GM23338 (cell line): ENCODE results near the gene ZNF23. TPM values are rescaled to one million over a fixed set of nuclear protein-coding genes. Genes with fewer than 3 reads are reported as not detected.

Source experiments
- ATAC-seq: fragments of 200-7000 bp; cut with Tn5 transposase; 3 replicates; pipeline ENCODE4 v1.9.1; 2020
- DNase-seq: peaks from one replicate; pipeline ENCODE4 v3.0.0-alpha.2; 2015; ENCODE audit warnings: low spot score
- H2AFZ ChIP-seq: fragments of 200-600 bp; sonication (generic); 2 replicates; pipeline ENCODE4 v1.8.0; 2016; ENCODE audit warnings: antibody characterized with exemption, mild to moderate bottlenecking, moderate library complexity
- H3F3A ChIP-seq: fragments of 200-600 bp; sonication (generic); replicated peaks from 2 replicates; pipeline ENCODE4 v1.8.0; 2017; ENCODE audit warnings: antibody characterized with exemption, mixed run types, low read depth
- H3K27ac ChIP-seq: fragments of 200-600 bp; sonication (generic); 2 replicates; pipeline ENCODE4 v1.6.1; 2016; ENCODE audit warnings: low read depth
- H3K27me3 ChIP-seq: fragments of 200-600 bp; sonication (generic); 2 replicates; pipeline ENCODE4 v1.8.0; 2016; ENCODE audit warnings: mild to moderate bottlenecking, mixed run types, moderate library complexity; ENCODE audit not compliant: insufficient read depth
- H3K36me3 ChIP-seq: fragments of 200-600 bp; sonication (generic); 2 replicates; pipeline ENCODE4 v1.8.0; 2016; ENCODE audit warnings: mild to moderate bottlenecking; ENCODE audit not compliant: insufficient read depth
- H3K4me1 ChIP-seq: fragments of 200-600 bp; sonication (generic); 2 replicates; pipeline ENCODE4 v1.8.0; 2016; ENCODE audit warnings: mild to moderate bottlenecking, moderate library complexity; ENCODE audit not compliant: insufficient read depth
- H3K4me2 ChIP-seq: fragments of 200-600 bp; sonication (generic); 2 replicates; pipeline ENCODE4 v1.7.1; 2017; ENCODE audit warnings: mixed run types
- H3K4me3 ChIP-seq: fragments of 200-600 bp; sonication (generic); 2 replicates; pipeline ENCODE4 v1.6.1; 2016; ENCODE audit warnings: mixed run types
- H3K79me2 ChIP-seq: fragments of 200-600 bp; sonication (generic); replicated peaks from 2 replicates; pipeline ENCODE4 v1.8.0; 2017; ENCODE audit warnings: mild to moderate bottlenecking; ENCODE audit not compliant: insufficient read depth
- H3K9me2 ChIP-seq: fragments of 200-600 bp; sonication (generic); 2 replicates; pipeline ENCODE4 v1.8.0; 2017; ENCODE audit not compliant: insufficient read depth
- H4K20me1 ChIP-seq: fragments of 200-600 bp; sonication (generic); replicated peaks from 2 replicates; pipeline ENCODE4 v1.8.0; 2017; ENCODE audit warnings: mild to moderate bottlenecking; ENCODE audit not compliant: insufficient read depth
- H3K27ac Mint-ChIP-seq: 2 replicates; pipeline ENCODE4 v1.8.0; 2020; ENCODE audit warnings: inconsistent platforms, mild to moderate bottlenecking, moderate library complexity, mixed read lengths
- H3K27me3 Mint-ChIP-seq: 3 replicates; pipeline ENCODE4 v1.8.0; 2022; ENCODE audit warnings: low read depth, mild to moderate bottlenecking, moderate library complexity, mixed read lengths, inconsistent platforms; ENCODE audit not compliant: insufficient read depth, poor library complexity
- H3K36me3 Mint-ChIP-seq: 3 replicates; pipeline ENCODE4 v1.8.0; 2021; ENCODE audit warnings: low read depth, mild to moderate bottlenecking, inconsistent platforms, moderate library complexity, mixed read lengths
- H3K4me1 Mint-ChIP-seq: 3 replicates; pipeline ENCODE4 v1.8.0; 2020; ENCODE audit warnings: mild to moderate bottlenecking, inconsistent platforms, mixed read lengths
- H3K4me3 Mint-ChIP-seq: 3 replicates; pipeline ENCODE4 v1.8.0; 2021; ENCODE audit warnings: moderate library complexity, mild to moderate bottlenecking, inconsistent platforms, mixed read lengths
- H3K9me3 Mint-ChIP-seq: 3 replicates; pipeline ENCODE4 v1.8.0; 2020; ENCODE audit warnings: moderate library complexity, mild to moderate bottlenecking, inconsistent platforms, mixed read lengths
- CREB1 ChIP-seq: fragments of 250-450 bp; sonication (Bioruptor Pico); IDR thresholded peaks from 2 replicates; pipeline ENCODE4 v1.5.0; 2020; ENCODE audit warnings: low read depth, mild to moderate bottlenecking, moderate library complexity
- CTCF ChIP-seq, 2 experiments: fragments of 200-600 bp in 1 of 2; sonication (generic) in 1 of 2; conservative IDR thresholded peaks; 2 replicates each; pipeline versions ENCODE4 v1.5.1 to v1.6.1; 2016 to 2017; ENCODE audit warnings: antibody characterized with exemption in 2 of 2, low read depth in 2 of 2, mild to moderate bottlenecking in 2 of 2, moderate library complexity in 1 of 2
- ETS1 ChIP-seq: IDR thresholded peaks from 2 replicates; pipeline ENCODE4 v1.6.1; 2016; ENCODE audit warnings: antibody characterized with exemption
- EZH2 ChIP-seq: fragments of 200-600 bp; sonication (generic); IDR thresholded peaks from one replicate; pipeline ENCODE4 v1.8.0; 2017; ENCODE audit warnings: antibody characterized with exemption, mild to moderate bottlenecking, low read depth; ENCODE audit not compliant: unreplicated experiment
- EZH2phosphoT487 ChIP-seq: fragments of 200-600 bp; sonication (generic); IDR thresholded peaks from one replicate; pipeline ENCODE4 v1.8.1; 2018; ENCODE audit warnings: antibody characterized with exemption; ENCODE audit not compliant: unreplicated experiment
- REST ChIP-seq: IDR thresholded peaks from one replicate; pipeline ENCODE4 v1.6.1; 2018; ENCODE audit warnings: antibody characterized with exemption; ENCODE audit not compliant: unreplicated experiment
- STAT1 ChIP-seq: IDR thresholded peaks from one replicate; pipeline ENCODE4 v1.6.1; 2016; ENCODE audit warnings: antibody characterized with exemption; ENCODE audit not compliant: unreplicated experiment
- ZNF331 ChIP-seq: fragments of 250-450 bp; sonication (Bioruptor Pico); IDR thresholded peaks from 2 replicates; pipeline ENCODE4 v1.5.0; 2020; ENCODE audit warnings: low read depth, mild to moderate bottlenecking, moderate library complexity
- polyA plus RNA-seq: library from polyadenylated mRNA; unstranded; fragments of >200 nt; fragmentation: Nextera tagmentation; extraction: Ambion mirVana; gene quantifications from 2 replicates; pipeline ENCODE4 v1.2.1, GENCODE V29; 2016
- total RNA-seq: library from RNA; depleted of rRNA; stranded (reverse); fragments of >200 nt; shearing (Covaris generic); gene quantifications from 2 replicates; pipeline ENCODE4 v1.2.3, GENCODE V29; 2014

Gene ZNF23
- total and polyA plus RNA-seq, 2 experiments from 2014 or later, result 8.4 to 8.8 TPM

- Histone ChIP-seq H4K20me1 (no peaks in the 10 kb centered on the region), H3K79me2 (no peaks in the 10 kb centered on the region), H3K36me3 (peaks cover 3% of the 10 kb centered on the region; the same call in 1 of the 2 replicates), H2AFZ (peak within 1 kb of the TSS; percentile 94), H3K27ac (no peak within 1 kb of the TSS), H3K27me3 (no peaks in the 10 kb centered on the region; the same call in 1 of the 2 replicates), H3K4me1 (no peaks in the 10 kb centered on the region), H3K4me3 (peak within 1 kb of the TSS; percentile 46), H3K9me2 (no peaks in the 10 kb centered on the region), H3F3A (no peaks in the 10 kb centered on the region), H3K4me2 (peak within 1 kb of the TSS; percentile 64; the same call in 1 of the 2 replicates)
- DNase-seq (no peak), ATAC-seq (no peak; the same call in 2 of the 3 replicates)
- Mint-ChIP-seq H3K4me3 (no peak within 1 kb of the TSS; the same call in 2 of the 3 replicates), H3K36me3 (peaks cover 12% of the 10 kb centered on the region), H3K9me3 (peaks cover 49% of the 10 kb centered on the region), H3K4me1 (no peaks in the 10 kb centered on the region), H3K27ac (no peak within 1 kb of the TSS), H3K27me3 (peaks cover 13% of the 10 kb centered on the region)
- no peak for TF ChIP-seq ZNF331 (CRISPR knock-in tag)
- no peak for TF ChIP-seq CTCF (conservative IDR thresholded peaks at IDR 0.05; ENCODE audit: low read depth in 2 of 2)
- no peak for TF ChIP-seq EZH2phosphoT487
- no peak for TF ChIP-seq CREB1 (CRISPR knock-in tag)
- TF ChIP-seq EZH2, result no peak
- TF ChIP-seq ETS1, result no peak
- no peak for TF ChIP-seq REST
- TF ChIP-seq STAT1, result no peak
Measured at GRCh38 chr16:71442051-71442440, 20.0 kb downstream of the ZNF23 start, which contains the start of gene TLE7. TLE7 (minus strand) TSS chr16:71442054; CDS start chr16:71433324, 8,730 bp downstream.
